Endodermal cell (in vitro differentiated cells): ENCODE results near the gene RPL21. TPM values are rescaled to one million over a fixed set of nuclear protein-coding genes. Genes with fewer than 3 reads are reported as not detected.

Experiments
- DNase-seq: peaks from one replicate; pipeline ENCODE4 v3.0.0-alpha.2; 2017
- H3K27ac ChIP-seq: 2 replicates; pipeline ENCODE4 v1.5.1; 2013; ENCODE audit warnings: mild to moderate bottlenecking, low read depth, low read length, moderate library complexity
- H3K27me3 ChIP-seq: 2 replicates; pipeline ENCODE4 v1.6.1; 2013; ENCODE audit warnings: mild to moderate bottlenecking, low read length, moderate library complexity; ENCODE audit not compliant: insufficient read depth, control insufficient read depth, poor library complexity, severe bottlenecking
- H3K36me3 ChIP-seq: 2 replicates; pipeline ENCODE4 v1.7.0; 2013; ENCODE audit warnings: mild to moderate bottlenecking, low read length, moderate library complexity; ENCODE audit not compliant: control insufficient read depth, insufficient read depth
- H3K4me1 ChIP-seq: one replicate; pipeline ENCODE4 v1.7.0; 2013; ENCODE audit warnings: low read length; ENCODE audit not compliant: control insufficient read depth, insufficient read depth
- H3K4me3 ChIP-seq: 2 replicates; pipeline ENCODE4 v1.5.1; 2013; ENCODE audit warnings: mild to moderate bottlenecking, low read length, moderate library complexity
- H3K9ac ChIP-seq: 2 replicates; pipeline ENCODE4 v1.6.1; 2013; ENCODE audit warnings: mild to moderate bottlenecking, low read length, moderate library complexity; ENCODE audit not compliant: poor library complexity, severe bottlenecking; ENCODE audit errors: extremely low read depth
- H3K9me3 ChIP-seq: 2 replicates; pipeline ENCODE4 v1.6.1; 2013; ENCODE audit warnings: mild to moderate bottlenecking, low read length, moderate library complexity; ENCODE audit not compliant: control insufficient read depth
- H3K27ac Mint-ChIP-seq: 2 replicates; pipeline ENCODE4 v1.8.0; 2020; ENCODE audit warnings: mixed read lengths
- H3K27me3 Mint-ChIP-seq: 2 replicates; pipeline ENCODE4 v1.8.0; 2021; ENCODE audit warnings: mild to moderate bottlenecking, mixed read lengths; ENCODE audit not compliant: insufficient read depth
- H3K36me3 Mint-ChIP-seq: 2 replicates; pipeline ENCODE4 v1.8.0; 2020; ENCODE audit warnings: low read depth, mixed read lengths
- H3K4me1 Mint-ChIP-seq: 2 replicates; pipeline ENCODE4 v1.8.0; 2020; ENCODE audit warnings: mixed read lengths
- H3K4me3 Mint-ChIP-seq: 2 replicates; pipeline ENCODE4 v1.8.0; 2020; ENCODE audit warnings: mild to moderate bottlenecking, moderate library complexity, mixed read lengths
- H3K9me3 Mint-ChIP-seq: 2 replicates; pipeline ENCODE4 v1.8.0; 2020; ENCODE audit warnings: mild to moderate bottlenecking, mixed read lengths
- CTCF ChIP-seq: fragments of 200-600 bp; sonication (generic); conservative IDR thresholded peaks from 2 replicates; pipeline ENCODE4 v1.5.0; 2021; ENCODE audit warnings: antibody characterized with exemption, mild to moderate bottlenecking
- WGBS, 2 experiments: methylation state at CpG; one replicate each; pipeline versions ENCODE4 v1.1.5 to v1.1.7; 2013; ENCODE audit warnings: missing lambda C conversion rate in 2 of 2, mixed read lengths in 1 of 2; ENCODE audit not compliant: insufficient coverage in 1 of 2, insufficient read length in 1 of 2; 5-methylcytosine and 5-hydroxymethylcytosine counted together
- total RNA-seq, 2 donors: library from RNA; stranded (reverse); fragmentation: NEBNext Ultra II Directional in 1 of 2; extraction: Animal tissue kit (Norgen Biotek cat#: 25700) in 1 of 2; gene quantifications; 2 replicates in 1 of 2; 3 replicates in 1 of 2; pipeline ENCODE4 v1.2.1, GENCODE V29; 2021

The RPL21 gene
- total RNA-seq, 2 donors from 2014 or later: 882 to 975 TPM

DNA sequence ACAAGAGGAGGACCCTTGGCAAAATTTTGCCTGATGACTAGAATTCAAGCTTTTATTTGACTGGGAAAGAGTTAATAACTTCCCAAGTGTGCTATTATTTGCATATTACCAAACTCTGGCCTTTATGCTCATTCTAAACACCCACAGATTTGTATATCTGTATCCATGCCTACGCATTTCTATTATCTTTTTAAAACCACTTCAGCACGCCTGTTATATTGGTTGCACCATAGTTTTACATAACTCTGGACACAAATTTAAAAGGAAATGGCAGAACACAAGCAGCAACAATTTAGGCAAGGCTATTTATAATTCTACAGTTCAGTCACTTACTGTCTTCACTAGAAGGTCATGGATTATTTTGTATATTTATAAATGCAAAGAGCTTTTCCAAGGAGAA, 15.6 kb downstream of the RPL21 start:
- WGBS, 2 experiments: 89 to 94% methylated on average over 2 of the region's 2 CpGs
- H3K9me3 ChIP-seq: no peaks in the 10 kb centered on the region
- no peak overlapping the region for H3K4me3 ChIP-seq
- peaks cover 42% of the 10 kb centered on the region for H3K27me3 Mint-ChIP-seq
- peaks cover 7% of the 10 kb centered on the region for H3K36me3 Mint-ChIP-seq
- H3K9ac ChIP-seq: no peak overlapping the region
- H3K9me3 Mint-ChIP-seq: no peaks in the 10 kb centered on the region
- peaks cover 18% of the 10 kb centered on the region for H3K27me3 ChIP-seq
- H3K36me3 ChIP-seq: no peaks in the 10 kb centered on the region
- H3K27ac ChIP-seq: no peak overlapping the region
- TF ChIP-seq CTCF: no peak
- no peaks in the 10 kb centered on the region for H3K4me1 ChIP-seq
- H3K4me3 Mint-ChIP-seq: no peak overlapping the region
- no peak for DNase-seq
- H3K4me1 Mint-ChIP-seq: peaks cover 7% of the 10 kb centered on the region
- H3K27ac Mint-ChIP-seq: no peak overlapping the region

- Mint-ChIP-seq H3K9me3 (no peaks in the 10 kb centered on the region), H3K27ac (no peak overlapping the region), H3K4me1 (peaks cover 7% of the 10 kb centered on the region), H3K36me3 (peaks cover 3% of the 10 kb centered on the region), H3K27me3 (peaks cover 48% of the 10 kb centered on the region), H3K4me3 (no peak overlapping the region)
- WGBS, 2 experiments: 87 to 90% methylated on average over 2 of the region's 2 CpGs
- H3K4me1 ChIP-seq: no peaks in the 10 kb centered on the region
- no peaks in the 10 kb centered on the region for H3K36me3 ChIP-seq
- H3K27ac ChIP-seq: no peak overlapping the region
- H3K4me3 ChIP-seq: no peak overlapping the region
- no peaks in the 10 kb centered on the region for H3K9me3 ChIP-seq
- H3K9ac ChIP-seq: no peak overlapping the region
- no peak for TF ChIP-seq CTCF
- peaks cover 25% of the 10 kb centered on the region for H3K27me3 ChIP-seq
- DNase-seq: no peak
Measured at GRCh38 chr13:27267596-27267995, 16.2 kb downstream of the RPL21 start.

DNA sequence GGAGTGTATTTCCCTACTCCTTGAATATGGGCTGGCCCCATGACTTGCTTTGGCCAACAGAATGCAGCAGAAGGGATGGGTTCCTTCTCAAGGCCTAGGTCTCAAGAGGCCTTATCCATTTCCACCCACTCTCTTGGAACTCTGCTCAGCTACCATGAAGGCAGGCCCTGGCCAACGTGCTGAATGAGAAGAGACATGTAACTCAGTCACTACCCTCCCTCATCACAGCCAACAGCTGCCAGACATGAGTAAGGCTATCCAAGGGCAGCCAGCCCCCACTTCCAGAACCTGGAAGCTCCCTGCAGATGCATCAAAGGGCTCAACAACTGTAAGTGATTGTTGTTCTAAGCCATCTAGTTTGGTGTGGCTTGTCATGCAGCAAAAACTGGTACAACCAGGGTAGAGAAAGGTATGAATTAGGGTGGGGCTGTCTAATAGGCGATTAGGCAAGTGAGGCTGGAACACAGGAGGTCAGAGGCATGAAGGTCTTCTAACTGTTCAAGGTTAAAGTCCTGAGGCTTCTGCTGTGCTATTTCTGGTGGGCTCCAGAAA, 17.8 kb downstream of the RPL21 start:
- H3K9me3 ChIP-seq: no peaks in the 10 kb centered on the region
- no peaks in the 10 kb centered on the region for H3K36me3 Mint-ChIP-seq
- no peak for DNase-seq
- peaks cover 30% of the 10 kb centered on the region for H3K27me3 ChIP-seq
- H3K27ac ChIP-seq: no peak overlapping the region
- no peak for TF ChIP-seq CTCF
- no peak overlapping the region for H3K27ac Mint-ChIP-seq
- WGBS, 2 experiments: 74% methylated on average over 2 of the region's 2 CpGs; no CpG with 5 or more reads in 1 of the 2 experiments
- no peaks in the 10 kb centered on the region for H3K4me1 ChIP-seq
- peaks cover 55% of the 10 kb centered on the region for H3K27me3 Mint-ChIP-seq
- H3K4me1 Mint-ChIP-seq: peaks cover 7% of the 10 kb centered on the region
- H3K4me3 ChIP-seq: no peak overlapping the region
- H3K4me3 Mint-ChIP-seq: no peak overlapping the region
- H3K36me3 ChIP-seq: no peaks in the 10 kb centered on the region
- H3K9me3 Mint-ChIP-seq: no peaks in the 10 kb centered on the region
- H3K9ac ChIP-seq: no peak overlapping the region
